HepG2 (cell line): ENCODE results near the gene CPT1B. TPM values are rescaled to one million over a fixed set of nuclear protein-coding genes. Genes with fewer than 3 reads are reported as not detected.

Experiments
- ATAC-seq: fragments of 200-7000 bp; cut with Tn5 transposase; 3 replicates; pipeline ENCODE4 v1.9.1; 2020; ENCODE audit warnings: mild to moderate bottlenecking, moderate library complexity
- BruUV-seq: library from RNA; stranded (reverse); fragments of 400-500 nt; replicated peaks from 2 replicates; lab custom pipeline; 2021; lab: Mats Ljungman, UMichigan
- CTCF ChIA-PET: fragments of 300-600 bp; formaldehyde crosslinking; extraction: SDS; loops from one replicate; lab custom pipeline; 2021; ENCODE audit warnings: low total read pairs, inconsistent platforms, low intra/inter-chr PET ratio; lab: Yijun Ruan, JAX
- POLR2A ChIA-PET: fragments of 350-600 bp; sonication (Branson Sonifier 250); formaldehyde crosslinking; loops from one replicate; lab custom pipeline; 2020; ENCODE audit warnings: antibody characterized with exemption, inconsistent platforms; lab: Yijun Ruan, JAX
- DNase-seq: peaks from one replicate; pipeline ENCODE4 v3.0.0-alpha.2; 2015; ENCODE audit warnings: low spot score
- FAIRE-seq: peaks from 3 replicates; lab custom pipeline; 2011; peaks lifted over from hg19 to GRCh38; lab: Jason Lieb, UNC
- H2AFZ ChIP-seq: one replicate; pipeline ENCODE4 v1.6.1; 2011; ENCODE audit warnings: low read length, inconsistent platforms
- H3K27ac ChIP-seq: fragments of 300-600 bp; 3 replicates; pipeline ENCODE4 v1.8.0; 2011; ENCODE audit warnings: mixed run types, mild to moderate bottlenecking, mixed read lengths, low read length, inconsistent platforms; ENCODE audit not compliant: insufficient read depth; ENCODE audit errors: extremely low read length
- H3K27me3 ChIP-seq, 2 experiments: fragments of 200-600 bp in 1 of 2; 2 replicates in 1 of 2; 3 replicates in 1 of 2; pipeline versions ENCODE4 v1.6.0 to v1.8.0; 2011; ENCODE audit warnings: low read length in 2 of 2, mild to moderate bottlenecking in 2 of 2, moderate library complexity in 2 of 2, inconsistent platforms in 1 of 2; ENCODE audit not compliant: insufficient read depth in 2 of 2, control insufficient read depth in 1 of 2
- H3K36me3 ChIP-seq, 2 experiments: fragments of 200-600 bp in 1 of 2; replicated peaks in 1 of 2; 2 replicates in 1 of 2; 3 replicates in 1 of 2; pipeline versions ENCODE4 v1.5.1 to v1.8.0; 2011; ENCODE audit warnings: low read length in 2 of 2, inconsistent platforms in 1 of 2; ENCODE audit not compliant: insufficient read depth in 2 of 2, control insufficient read depth in 1 of 2
- H3K4me1 ChIP-seq: 2 replicates; pipeline ENCODE4 v1.5.1; 2012; ENCODE audit warnings: low read length, inconsistent platforms; ENCODE audit not compliant: insufficient read depth
- H3K4me2 ChIP-seq: 2 replicates; pipeline ENCODE4 v1.6.0; 2011; ENCODE audit warnings: low read depth, low read length, inconsistent platforms
- H3K4me3 ChIP-seq, 3 experiments: fragments of 200-600 bp in 1 of 3; sonication (generic), shearing (Covaris generic) in 1 of 3; replicated peaks in 1 of 3; 2 replicates each; pipeline ENCODE4 v1.5.1; 2011 to 2016; ENCODE audit warnings: low read length in 3 of 3, inconsistent platforms in 2 of 3, low read depth in 2 of 3, mild to moderate bottlenecking in 2 of 3, control low read depth in 1 of 3, mixed read lengths in 1 of 3; ENCODE audit not compliant: insufficient read depth in 1 of 3
- H3K79me2 ChIP-seq: one replicate; pipeline ENCODE4 v1.6.1; 2011; ENCODE audit warnings: low read length, inconsistent platforms; ENCODE audit not compliant: insufficient read depth
- H3K9ac ChIP-seq: 2 replicates; pipeline ENCODE4 v1.6.0; 2011; ENCODE audit warnings: mild to moderate bottlenecking, low read depth, low read length, inconsistent platforms; ENCODE audit not compliant: insufficient read depth
- H3K9me3 ChIP-seq: 2 replicates; pipeline ENCODE4 v1.5.1; 2012; ENCODE audit warnings: mild to moderate bottlenecking, low read length
- H4K20me1 ChIP-seq: 2 replicates; pipeline ENCODE4 v1.6.0; 2011; ENCODE audit warnings: inconsistent platforms, mild to moderate bottlenecking, low read length, moderate library complexity; ENCODE audit not compliant: insufficient read depth
- AGO1 ChIP-seq: fragments of 200-400 bp; formaldehyde crosslinking; IDR thresholded peaks from 2 replicates; pipeline ENCODE4 v1.6.1; 2017; ENCODE audit warnings: mild to moderate bottlenecking, low read depth, low read length, moderate library complexity; ENCODE audit not compliant: poor library complexity, severe bottlenecking
- BRF2 ChIP-seq: sonication (generic); formaldehyde crosslinking; IDR thresholded peaks from 2 replicates; pipeline ENCODE4 v1.8.1; 2022; ENCODE audit warnings: mild to moderate bottlenecking, missing genetic modification reagents
- E2F2 ChIP-seq: sonication (generic); formaldehyde crosslinking; IDR thresholded peaks from 2 replicates; pipeline ENCODE4 v1.4.0; 2020; ENCODE audit warnings: missing genetic modification reagents, borderline replicate concordance
- ELF1 ChIP-seq: sonication (generic); formaldehyde crosslinking; IDR thresholded peaks from 2 replicates; pipeline ENCODE4 v1.4.0; 2020; ENCODE audit warnings: missing genetic modification reagents
- FOSL1 ChIP-seq: sonication (generic); formaldehyde crosslinking; IDR thresholded peaks from 2 replicates; pipeline ENCODE4 v1.9.0; 2021; ENCODE audit warnings: missing genetic modification reagents, borderline replicate concordance
- HHEX ChIP-seq: IDR thresholded peaks from 2 replicates; pipeline ENCODE4 v1.6.1; 2016; ENCODE audit warnings: control low read depth
- HNF4G ChIP-seq, 2 experiments: sonication (generic) in 1 of 2; formaldehyde crosslinking in 1 of 2; IDR thresholded peaks; 2 replicates each; pipeline versions ENCODE4 v1.4.0 to v1.6.1; 2011 to 2020; ENCODE audit warnings: borderline replicate concordance in 2 of 2, low read depth in 2 of 2, mild to moderate bottlenecking in 2 of 2, low read length in 1 of 2, missing genetic modification reagents in 1 of 2, moderate library complexity in 1 of 2
- MED13 ChIP-seq: sonication (generic); formaldehyde crosslinking; IDR thresholded peaks from 2 replicates; pipeline ENCODE4 v1.5.0; 2020; ENCODE audit warnings: missing genetic modification reagents
- NONO ChIP-seq, 2 experiments: fragments of 450-650 bp in 1 of 2; sonication (generic) in 1 of 2; formaldehyde crosslinking in 1 of 2; IDR thresholded peaks in 1 of 2; conservative IDR thresholded peaks in 1 of 2; 2 replicates each; pipeline versions ENCODE4 v1.6.1 to v1.8.0; 2017 to 2022; ENCODE audit warnings: mild to moderate bottlenecking in 1 of 2, missing genetic modification reagents in 1 of 2, moderate library complexity in 1 of 2
- NR2F6 ChIP-seq, 2 experiments: IDR thresholded peaks; 2 replicates each; pipeline ENCODE4 v1.6.1; 2016; ENCODE audit warnings: antibody characterized with exemption in 1 of 2, mild to moderate bottlenecking in 1 of 2
- PLSCR1 ChIP-seq: sonication (generic); formaldehyde crosslinking; IDR thresholded peaks from 2 replicates; pipeline ENCODE4 v1.5.0; 2020; ENCODE audit warnings: missing genetic modification reagents, mild to moderate bottlenecking, borderline replicate concordance
- WGBS: methylation state at CpG from one replicate; pipeline ENCODE4 v1.1.6; 2017; ENCODE audit warnings: low lambda C conversion rate; 5-methylcytosine and 5-hydroxymethylcytosine counted together
- in situ Hi-C: cut with HindIII; loops from 2 replicates; pipeline ENCODE4 v1.10.0; 2017; ENCODE audit warnings: low pct_unique_long_range_greater_than_20kb; ENCODE audit not compliant: extremely low pct_ligation_motif_present
- intact Hi-C: fragments of 100-400 bp; cut with micrococcal nuclease; formaldehyde crosslinking; loops from one replicate; pipeline ENCODE4 v1.10.0; 2022; ENCODE audit not compliant: unreplicated experiment
- polyA plus RNA-seq, 8 experiments: library from polyadenylated mRNA; depleted of rRNA in 3 of 8; stranded (reverse) in 7 of 8; unstranded in 1 of 8; fragments of >200 nt; fragmentation: Illumina TruSeq in 4 of 8; extraction: Trizol in 4 of 8; gene quantifications; 2 replicates each; pipeline versions ENCODE4 v1.2.1 to v1.2.3, GENCODE V29; 2011 to 2016; ENCODE audit warnings: low read depth in 4 of 8, missing spikeins in 1 of 8, mixed read lengths in 1 of 8; ENCODE audit not compliant: insufficient read depth in 1 of 8
- total RNA-seq, 5 experiments: library from RNA; depleted of rRNA; stranded (reverse); fragments of >200 nt; fragmentation: Illumina TruSeq; extraction: Trizol; gene quantifications; 2 replicates each; pipeline ENCODE4 v1.2.3, GENCODE V29; 2016; ENCODE audit warnings: low read depth in 1 of 5

CPT1B gene
- total and polyA plus RNA-seq, 2 of the 13 experiments (the other 11 are each of a cell fraction or from before 2014, with no cell fraction given), result 9.2 to 19.5 TPM

- Histone ChIP-seq H3K4me2 (peak overlapping the region; percentile 67; the same call in 1 of the 2 replicates), H3K4me3 (peak overlapping the region in 2 of 3 experiments; percentile 57 to 70; a peak in 3 of 6 replicates), H3K36me3 (no peaks in the 10 kb centered on the region), H3K9ac (no peak overlapping the region)
- POLR2A ChIA-PET, result interaction anchor here (0.8 to 1.1 kb wide), 2 partner anchors 17 to 19 kb away, joined by 4 to 5 read pairs; partner anchors contain the start of gene CHKB
- in situ Hi-C loops, result no loop called here
- ATAC-seq, result peak; percentile 16
- no peak for TF ChIP-seq HHEX
- TF ChIP-seq, all 625 proteins: peak for 0
- CTCF ChIA-PET, result no interaction called here
- intact Hi-C loops, result no loop called here
- H3K27ac ChIP-seq, result no peak overlapping the region
- no peak overlapping the region for H2AFZ ChIP-seq
- DNase-seq, result no peak
- H3K9me3 ChIP-seq, result no peaks in the 10 kb centered on the region
- FAIRE-seq, result no peak
- H4K20me1 ChIP-seq, result no peaks in the 10 kb centered on the region; the same call in 1 of the 2 replicates
- H3K27me3 ChIP-seq, result peaks cover 0 to 2% of the 10 kb centered on the region in 2 experiments; a peak in 2 of 5 replicates
- WGBS, result 46% methylated on average over 8 of the region's 12 CpGs
- peaks cover 15% of the 10 kb centered on the region for H3K4me1 ChIP-seq
- no TSS peak for BruUV-seq
- no peaks in the 10 kb centered on the region for H3K79me2 ChIP-seq
These were observed 23.6 kb upstream of the CPT1B start for GRCh38 chr22:50601669-50602337.

- H3K4me1 ChIP-seq, result peaks cover 15% of the 10 kb centered on the region
- ATAC-seq (peak; percentile 40), FAIRE-seq (no peak), DNase-seq (no peak)
- no peak overlapping the region for H3K9ac ChIP-seq
- H2AFZ ChIP-seq, result no peak overlapping the region
- POLR2A ChIA-PET, result interaction anchor here (0.8 to 1.1 kb wide), 2 partner anchors 16 to 18 kb away, joined by 4 to 5 read pairs; partner anchors contain the start of gene CHKB
- 1% methylated on average over 14 of the region's 52 CpGs for WGBS
- intact Hi-C loops (no loop called here), in situ Hi-C loops (no loop called here)
- CTCF ChIA-PET, result no interaction called here
- BruUV-seq, result no TSS peak
- no peaks in the 10 kb centered on the region; the same call in 1 of the 2 replicates for H4K20me1 ChIP-seq
- H3K4me2 ChIP-seq, result peak overlapping the region; percentile 67
- no peaks in the 10 kb centered on the region for H3K36me3 ChIP-seq
- H3K4me3 ChIP-seq, result peak overlapping the region in 2 of 3 experiments; percentile 57 to 70; a peak in 3 of 6 replicates
- no peak overlapping the region for H3K27ac ChIP-seq
- H3K79me2 ChIP-seq, result no peaks in the 10 kb centered on the region
- H3K27me3 ChIP-seq, result peaks cover 0 to 2% of the 10 kb centered on the region in 2 experiments; a peak in 2 of 5 replicates
- no peaks in the 10 kb centered on the region for H3K9me3 ChIP-seq
- TF ChIP-seq AGO1, result no peak
- no peak for TF ChIP-seq NONO (IDR thresholded peaks at IDR 0.05)
- 0 out of 2 replicates have a peak, but pooled peaks have one; percentile 28 for TF ChIP-seq NONO (CRISPR knock-in tag; conservative IDR thresholded peaks at IDR 0.05)
- no peak for TF ChIP-seq ELF1 (CRISPR knock-in tag)
- TF ChIP-seq BRF2 (CRISPR knock-in tag), result no peak
- TF ChIP-seq NR2F6 (IDR thresholded peaks at IDR 0.05), result no peak
- no peak for TF ChIP-seq NR2F6 (CRISPR knock-in tag; IDR thresholded peaks at IDR 0.05)
- no peak for TF ChIP-seq MED13
- no peak for TF ChIP-seq PLSCR1 (CRISPR knock-in tag)
- TF ChIP-seq E2F2 (CRISPR knock-in tag), result no peak
- TF ChIP-seq FOSL1 (CRISPR knock-in tag), result no peak
- no peak for TF ChIP-seq HNF4G (IDR thresholded peaks at IDR 0.05; ENCODE audit: borderline replicate concordance, low read depth, low read length)
- TF ChIP-seq HNF4G (CRISPR knock-in tag; IDR thresholded peaks at IDR 0.05; ENCODE audit: borderline replicate concordance, low read depth), result no peak
These were observed 22.9 kb upstream of the CPT1B start for GRCh38 chr22:50600967-50601668.
